HG03565 (cell line): ENCODE measurements around the gene RABEP1.
"Not testable (repeated sequence)": the region's sequence is repeated elsewhere in the genome, so short reads cannot be mapped to it uniquely, and the experiment has no call there.

Experiments
- ATAC-seq: cut with Tn5 transposase; IDR thresholded peaks from one replicate; pipeline ENCODE4 v1.9.1; 2021; ENCODE audit warnings: mild to moderate bottlenecking, moderate library complexity; ENCODE audit not compliant: unreplicated experiment

The RABEP1 gene

GRCh38 chr17:5281814-5282641, at the start of gene RABEP1:
RABEP1 (plus strand) TSS chr17:5282284; CDS start chr17:5282487, 203 bp downstream.
- ATAC-seq = peak; percentile 54

GRCh38 chr17:5233492-5233891, 48.6 kb upstream of the RABEP1 start:
- not testable (repeated sequence) for ATAC-seq

- peak; percentile 47 for ATAC-seq
Measured at GRCh38 chr17:5234645-5235576, 47.2 kb upstream of the RABEP1 start, which contains the start of gene SCIMP. SCIMP (minus strand) TSS chr17:5234860; CDS start chr17:5234755, 105 bp downstream.

- ATAC-seq = no peak
Measured at GRCh38 chr17:5236938-5237540, 45.0 kb upstream of the RABEP1 start.

- no peak for ATAC-seq
Measured at GRCh38 chr17:5237541-5238016, 44.5 kb upstream of the RABEP1 start.

- no peak for ATAC-seq
Measured at GRCh38 chr17:5238333-5238732, 43.8 kb upstream of the RABEP1 start.

- not testable (repeated sequence) for ATAC-seq
Measured at GRCh38 chr17:5239769-5240168, 42.3 kb upstream of the RABEP1 start.

GRCh38 chr17:5241861-5242671, 40.0 kb upstream of the RABEP1 start:
- ATAC-seq = no peak

GRCh38 chr17:5247621-5248020, 34.5 kb upstream of the RABEP1 start:
- no peak for ATAC-seq

- no peak for ATAC-seq
Measured at GRCh38 chr17:5248821-5249479, 33.1 kb upstream of the RABEP1 start.

- no peak for ATAC-seq
Measured at GRCh38 chr17:5249615-5250014, 32.5 kb upstream of the RABEP1 start.

- no peak for ATAC-seq
Measured at GRCh38 chr17:5254414-5254813, 27.7 kb upstream of the RABEP1 start.

- no peak for ATAC-seq
Measured at GRCh38 chr17:5254903-5255521, 27.1 kb upstream of the RABEP1 start.

- no peak for ATAC-seq
Measured at GRCh38 chr17:5257124-5257523, 25.0 kb upstream of the RABEP1 start.

GRCh38 chr17:5260542-5260941, 21.5 kb upstream of the RABEP1 start:
- ATAC-seq = no peak

- ATAC-seq = no peak
Measured at GRCh38 chr17:5262416-5262991, 19.6 kb upstream of the RABEP1 start.

GRCh38 chr17:5263441-5263840, 18.6 kb upstream of the RABEP1 start:
- no peak for ATAC-seq

GRCh38 chr17:5264893-5265292, 17.2 kb upstream of the RABEP1 start:
- ATAC-seq = no peak
